ENCODE results near the gene PRRG4.

DNA sequence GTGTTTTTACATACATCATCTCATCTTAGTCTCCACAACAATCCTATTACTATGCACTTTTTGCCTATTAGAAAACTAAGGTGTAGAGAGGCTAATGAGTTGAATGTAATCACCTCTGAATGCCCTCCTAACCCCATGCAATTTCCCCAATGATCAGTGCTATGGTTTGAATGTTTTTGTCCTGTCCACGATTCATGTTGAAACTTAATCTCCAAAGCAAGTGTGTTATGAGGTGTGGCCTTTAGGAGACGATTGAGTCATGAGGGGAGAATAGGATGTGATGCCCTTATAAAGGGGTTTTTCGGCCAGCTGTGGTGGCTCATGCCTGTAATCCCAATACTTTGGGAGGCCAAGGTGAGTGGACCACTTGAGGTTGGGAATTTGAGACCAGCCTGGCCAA, 33.3 kb upstream of the PRRG4 start:
- no peak for TF ChIP-seq CTCF (conservative IDR thresholded peaks at IDR 0.05; ENCODE audit: low read depth in 2 of 2)
- TF ChIP-seq EZH2 (IDR thresholded peaks at IDR 0.05; ENCODE audit: low read depth, unreplicated experiment) = no peak
- no peak for TF ChIP-seq CREB1 (CRISPR knock-in tag; IDR thresholded peaks at IDR 0.05; ENCODE audit: low read depth)
- no peak for TF ChIP-seq POLR2AphosphoS5 (IDR thresholded peaks at IDR 0.05; ENCODE audit: low read depth)
